ENCODE results near the gene PLXNA4.

Gene PLXNA4

GRCh38 chr7:132189881-132190280 is 386.4 kb downstream of the PLXNA4 start:
- no peak overlapping the region for H3K27ac ChIP-seq (ENCODE audit: extremely low read depth, low read depth, low read length)
- TF ChIP-seq IKZF3 (tag by site-specific recombination; IDR thresholded peaks at IDR 0.05) = no peak
- no peak for TF ChIP-seq MZF1 (tag by site-specific recombination; IDR thresholded peaks at IDR 0.05; ENCODE audit: borderline replicate concordance)
- no peak for TF ChIP-seq KLF10 (tag by site-specific recombination; IDR thresholded peaks at IDR 0.05)
- ChIA-PET POLR2A (no interaction called here), CTCF (interaction anchor here (0.6 to 0.7 kb wide), 3 partner anchors 129 to 328 kb away, joined by 3 read pairs; no protein-coding TSS in a partner anchor)
- H3K4me3 ChIP-seq (ENCODE audit: low read depth, low read length) = no peak overlapping the region
- no peaks in the 10 kb centered on the region for H3K9me3 ChIP-seq (ENCODE audit: control insufficient read depth, insufficient read depth, low read depth, low read length)
- no peaks in the 10 kb centered on the region for H3K4me1 ChIP-seq (ENCODE audit: control insufficient read depth, insufficient read depth, low read length)
- H3K36me3 ChIP-seq (ENCODE audit: control insufficient read depth in 2 of 2, insufficient read depth in 1 of 2, low read length in 2 of 2) = no peaks in the 10 kb centered on the region

- ChIA-PET CTCF (interaction anchor here (0.7 kb wide), 1 partner anchor 52 kb away, joined by 8 read pairs; no protein-coding TSS in a partner anchor), POLR2A (interaction anchor here (0.8 kb wide), 1 partner anchor 8 kb away, joined by 3 read pairs; no protein-coding TSS in a partner anchor)
- Histone ChIP-seq H3K36me3 (ENCODE audit: control insufficient read depth in 2 of 2, insufficient read depth in 1 of 2, low read length in 2 of 2) (no peaks in the 10 kb centered on the region), H3K4me1 (ENCODE audit: control insufficient read depth, insufficient read depth, low read length) (no peaks in the 10 kb centered on the region), H3K4me3 (ENCODE audit: low read depth, low read length) (no peak overlapping the region), H3K9me3 (ENCODE audit: control insufficient read depth, insufficient read depth, low read depth, low read length) (no peaks in the 10 kb centered on the region), H3K27ac (ENCODE audit: extremely low read depth, low read depth, low read length) (no peak overlapping the region)
- no peak for TF ChIP-seq ZFP37 (tag by site-specific recombination; IDR thresholded peaks at IDR 0.05)
- TF ChIP-seq TRIM28 (IDR thresholded peaks at IDR 0.05; ENCODE audit: borderline replicate concordance, low read length) = no peak
- TF ChIP-seq ZXDB (tag by site-specific recombination; IDR thresholded peaks at IDR 0.05) = no peak
- TF ChIP-seq PATZ1 (tag by site-specific recombination; IDR thresholded peaks at IDR 0.05) = no peak
- no peak for TF ChIP-seq CTCF (tag by site-specific recombination; IDR thresholded peaks at IDR 0.05)
- TF ChIP-seq ZBTB6 (tag by site-specific recombination; IDR thresholded peaks at IDR 0.05) = no peak
- no peak for TF ChIP-seq ZNF398 (tag by site-specific recombination; IDR thresholded peaks at IDR 0.05)
Measured at GRCh38 chr7:132187869-132188789, 388.1 kb downstream of the PLXNA4 start.

- ChIA-PET POLR2A (no interaction called here), CTCF (no interaction called here)
- no peaks in the 10 kb centered on the region for H3K36me3 ChIP-seq (ENCODE audit: control insufficient read depth in 2 of 2, insufficient read depth in 1 of 2, low read length in 2 of 2)
- no peak for TF ChIP-seq ZNF239 (tag by site-specific recombination; IDR thresholded peaks at IDR 0.05)
- no peak for TF ChIP-seq ZNF555 (tag by site-specific recombination; conservative IDR thresholded peaks at IDR 0.05)
- no peak for TF ChIP-seq ELK4 (IDR thresholded peaks at IDR 0.05; ENCODE audit: borderline replicate concordance, low read depth, low read length)
- TF ChIP-seq ZNF837 (tag by site-specific recombination; IDR thresholded peaks at IDR 0.05) = no peak
- TF ChIP-seq ZNF341 (tag by site-specific recombination; IDR thresholded peaks at IDR 0.05; ENCODE audit: low read depth) = no peak
- TF ChIP-seq ZNF2 (tag by site-specific recombination; IDR thresholded peaks at IDR 0.05) = no peak
- TF ChIP-seq SP7 (tag by site-specific recombination; IDR thresholded peaks at IDR 0.05) = no peak
- TF ChIP-seq OVOL3 (tag by site-specific recombination; IDR thresholded peaks at IDR 0.05) = no peak
- TF ChIP-seq ZNF416 (tag by site-specific recombination; IDR thresholded peaks at IDR 0.05) = no peak
- no peak for TF ChIP-seq ZBTB26 (tag by site-specific recombination; optimal IDR thresholded peaks at IDR 0.05)
- TF ChIP-seq ZNF558 (tag by site-specific recombination; IDR thresholded peaks at IDR 0.05) = no peak
- no peak for TF ChIP-seq ZNF677 (tag by site-specific recombination; IDR thresholded peaks at IDR 0.05)
Measured at GRCh38 chr7:132187391-132187790, 388.9 kb downstream of the PLXNA4 start.

More at GRCh38 chr7:132187391-132187790, 388.9 kb downstream of the PLXNA4 start:
- Histone ChIP-seq H3K9me3 (ENCODE audit: control insufficient read depth, insufficient read depth, low read depth, low read length) (no peaks in the 10 kb centered on the region), H3K4me1 (ENCODE audit: control insufficient read depth, insufficient read depth, low read length) (no peaks in the 10 kb centered on the region), H3K27ac (ENCODE audit: extremely low read depth, low read depth, low read length) (no peak overlapping the region), H3K4me3 (ENCODE audit: low read depth, low read length) (no peak overlapping the region)

Data from HEK293 (cell line).